ENCODE data around the gene ALDH16A1.
"Not testable (repeated sequence)": the region's sequence is repeated elsewhere in the genome, so short reads cannot be mapped to it uniquely, and the experiment has no call there.

ALDH16A1 gene

DNA sequence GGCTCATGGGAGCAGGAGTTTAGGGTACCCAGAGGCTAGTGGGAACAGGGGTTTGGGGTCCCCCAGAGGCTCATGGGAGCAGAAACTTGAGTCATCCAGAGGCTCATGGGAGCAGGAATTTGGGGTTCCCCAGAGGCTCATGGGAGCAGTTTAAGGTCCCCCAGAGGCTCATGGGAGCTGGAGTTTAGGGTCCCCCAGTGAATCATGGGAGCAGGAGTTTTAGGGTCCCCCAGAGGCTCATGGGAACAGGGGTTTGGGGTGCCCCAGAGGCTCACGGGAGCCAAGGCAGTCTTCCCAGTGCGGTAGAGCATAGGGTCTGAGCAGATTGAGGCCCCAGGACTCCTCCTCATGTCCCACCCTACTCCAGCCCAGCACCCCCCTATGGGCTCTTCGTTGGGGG, 12.3 kb downstream of the ALDH16A1 start:
- DNase-seq (ENCODE audit: low spot score) = no peak

DNA sequence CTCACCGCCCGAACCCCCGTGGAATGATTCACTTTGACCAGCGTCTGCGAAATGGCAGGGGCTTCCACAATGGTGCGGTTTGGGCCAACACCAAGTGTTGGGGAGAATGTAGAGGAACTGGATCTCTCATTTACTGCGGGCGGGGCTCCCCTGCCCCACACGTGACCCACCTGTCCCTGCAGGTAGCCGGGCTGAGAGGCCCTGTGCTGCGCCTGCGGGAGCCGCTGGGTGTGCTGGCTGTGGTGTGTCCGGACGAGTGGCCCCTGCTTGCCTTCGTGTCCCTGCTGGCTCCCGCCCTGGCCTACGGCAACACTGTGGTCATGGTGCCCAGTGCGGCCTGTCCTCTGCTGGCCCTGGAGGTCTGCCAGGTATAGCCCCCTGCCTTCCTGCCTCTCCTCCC, 15.2 kb downstream of the ALDH16A1 start:
- no peak for DNase-seq (ENCODE audit: low spot score)

DNA sequence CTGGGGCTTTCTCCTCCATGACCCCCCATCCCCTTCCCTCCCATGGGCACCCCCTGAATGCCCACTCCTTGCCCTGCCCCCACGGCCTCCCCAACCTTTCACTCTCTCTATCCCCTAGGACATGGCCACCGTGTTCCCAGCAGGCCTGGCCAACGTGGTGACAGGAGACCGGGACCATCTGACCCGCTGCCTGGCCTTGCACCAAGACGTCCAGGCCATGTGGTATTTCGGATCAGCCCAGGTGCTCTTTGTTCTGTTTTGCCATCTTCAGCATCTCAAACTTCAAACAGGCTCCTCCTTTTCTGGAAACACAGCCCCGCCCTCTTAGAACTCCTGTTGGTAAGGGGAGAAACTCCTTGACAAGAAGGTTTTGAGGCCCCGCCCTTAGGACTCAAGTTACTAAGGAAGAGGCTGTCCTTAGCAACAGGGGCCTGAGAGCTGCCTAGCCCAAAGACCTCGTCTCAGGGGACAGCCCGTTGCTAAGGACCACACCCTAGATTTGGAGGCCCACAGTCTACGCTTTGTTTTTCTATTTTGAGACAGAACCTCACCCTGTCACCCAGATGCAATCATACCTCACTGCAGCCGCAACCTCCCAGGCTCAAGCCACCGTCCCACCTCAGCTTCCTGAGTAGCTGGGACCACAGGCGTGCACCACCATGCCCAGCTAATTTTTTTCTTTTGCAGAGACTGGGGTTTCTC, 15.9 kb downstream of the ALDH16A1 start:
- peak; percentile 99 for DNase-seq (ENCODE audit: low spot score)

DNA sequence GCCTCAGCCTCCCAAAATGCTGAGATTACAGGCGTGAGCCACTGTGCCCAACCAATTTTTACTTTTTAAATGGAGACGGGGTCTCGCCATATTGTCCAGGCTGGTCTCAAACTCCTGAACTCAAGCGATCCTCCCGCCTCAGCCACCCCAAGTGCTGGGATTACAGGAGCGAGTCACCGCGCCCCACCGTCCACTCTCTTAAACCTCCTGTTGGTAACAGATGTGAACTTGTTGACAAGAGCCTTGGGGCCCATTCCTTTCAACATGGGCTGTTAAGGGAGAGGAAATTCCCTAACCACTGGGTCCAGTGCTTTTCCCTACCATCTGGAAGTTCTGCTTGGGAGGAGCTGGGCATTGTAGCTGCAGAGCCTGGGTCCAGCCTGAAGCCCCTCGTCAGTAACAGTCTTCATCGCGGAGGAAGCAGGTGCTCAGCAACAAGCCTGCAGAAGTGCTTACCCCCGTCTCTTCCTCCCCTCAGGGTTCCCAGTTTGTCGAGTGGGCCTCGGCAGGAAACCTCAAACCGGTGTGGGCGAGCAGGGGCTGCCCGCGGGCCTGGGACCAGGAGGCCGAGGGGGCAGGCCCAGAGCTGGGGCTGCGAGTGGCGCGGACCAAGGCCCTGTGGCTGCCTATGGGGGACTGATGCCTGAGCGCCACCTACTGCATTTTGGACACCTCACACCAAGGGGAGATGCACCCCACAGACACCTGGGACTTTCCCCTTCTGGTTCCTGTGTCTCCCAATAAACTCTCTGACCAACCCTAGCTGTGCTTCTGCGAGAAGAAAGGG, 17.0 kb downstream of the ALDH16A1 start:
- DNase-seq (ENCODE audit: low spot score) = peak; percentile 94

DNA sequence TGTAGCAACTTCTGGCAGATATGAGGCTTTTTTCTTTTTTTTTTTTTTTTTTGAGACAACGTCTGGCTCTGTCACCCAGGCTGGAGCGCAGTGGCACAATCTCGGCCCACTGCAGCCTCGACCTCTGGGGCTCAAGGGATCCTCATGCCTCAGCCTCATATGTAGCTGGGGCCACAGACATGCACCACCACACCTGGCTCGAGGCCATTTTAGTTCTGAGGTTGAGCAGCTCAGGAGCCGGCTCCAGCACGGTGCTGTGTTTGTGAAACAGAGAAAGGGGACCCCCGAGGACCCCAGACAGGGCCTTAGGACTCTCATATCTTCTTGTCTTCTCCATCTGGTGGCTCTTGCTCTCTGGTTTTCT, 17.6 kb downstream of the ALDH16A1 start:
- DNase-seq (ENCODE audit: low spot score) = no peak

DNA sequence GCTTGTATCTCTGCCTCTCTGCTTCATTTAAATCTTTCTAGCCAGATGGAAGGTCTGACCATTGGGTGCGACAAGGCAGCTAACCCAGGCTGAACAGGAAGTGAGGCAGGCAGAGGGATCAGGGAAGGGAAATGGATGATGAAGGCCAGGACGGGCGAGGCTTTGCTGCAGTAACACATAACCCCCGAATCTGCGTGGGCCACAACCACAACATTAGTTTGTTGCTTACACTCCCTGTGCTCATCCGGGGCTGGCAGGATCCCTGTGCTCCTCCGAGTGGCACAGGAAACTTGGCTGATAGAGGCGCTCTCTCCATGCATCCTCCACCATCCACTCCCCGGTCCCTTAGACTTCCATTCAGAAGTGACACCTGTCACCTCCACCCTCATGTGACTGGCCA, 19.9 kb downstream of the ALDH16A1 start:
- DNase-seq (ENCODE audit: low spot score) = no peak

DNA sequence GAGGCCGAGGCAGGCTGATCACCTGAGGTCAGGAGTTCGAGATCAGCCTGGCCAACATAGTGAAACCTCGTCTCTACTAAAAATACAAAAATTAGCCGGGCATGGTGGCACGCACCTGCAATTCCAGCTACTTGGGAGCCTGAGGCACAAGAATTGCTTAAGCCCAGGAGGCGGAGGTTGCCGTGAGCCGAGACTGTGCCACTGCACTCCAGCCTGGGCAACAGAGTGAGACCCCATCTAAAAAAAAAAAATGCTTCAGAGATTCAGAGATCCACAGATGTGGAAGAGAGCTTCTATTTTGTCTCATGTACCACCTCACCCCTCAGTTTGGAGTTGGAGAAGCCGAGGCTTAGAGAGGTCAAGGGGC, 20.5 kb downstream of the ALDH16A1 start:
- DNase-seq (ENCODE audit: low spot score) = not testable (repeated sequence)

DNA sequence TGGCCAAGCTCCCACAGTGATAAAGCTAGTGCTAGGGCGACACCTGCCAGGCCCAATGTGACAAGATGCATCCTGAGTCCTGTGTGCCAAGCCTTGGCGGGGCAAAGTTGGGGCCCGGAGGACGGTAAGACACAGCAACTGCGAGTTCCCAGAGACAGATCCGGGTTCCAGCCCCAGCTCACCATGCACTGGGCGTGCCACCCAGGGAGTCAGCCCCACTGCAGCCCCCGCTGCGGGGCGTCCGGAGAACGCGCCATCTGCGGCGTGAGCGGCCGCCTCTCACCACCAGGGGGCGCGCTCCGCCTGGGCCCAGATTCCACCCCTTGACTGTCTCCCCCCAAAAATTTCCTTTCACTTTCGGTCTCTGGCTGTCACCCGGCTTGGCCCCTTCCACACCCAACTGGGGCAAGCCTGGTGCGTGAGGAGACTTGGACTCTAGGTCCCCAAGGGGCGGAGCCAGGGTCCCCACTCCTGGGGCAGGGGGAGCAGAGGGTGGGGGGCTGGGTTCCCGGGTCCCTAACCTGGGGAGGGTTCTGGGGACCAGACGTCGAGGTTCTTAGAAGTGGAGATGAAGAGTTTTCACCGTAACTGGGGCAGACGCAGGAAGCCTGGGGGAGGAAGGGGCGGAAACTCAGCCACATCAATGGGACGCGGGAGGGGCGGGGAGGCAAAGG, 21.0 kb downstream of the ALDH16A1 start, which contains the start of gene FLT3LG:
TSS of gene FLT3LG (plus strand) at position 348 of the 674 bp plus-strand sequence. CDS start 425 bp downstream, outside the sequence.
- DNase-seq (ENCODE audit: low spot score) = peak; percentile 99

DNA sequence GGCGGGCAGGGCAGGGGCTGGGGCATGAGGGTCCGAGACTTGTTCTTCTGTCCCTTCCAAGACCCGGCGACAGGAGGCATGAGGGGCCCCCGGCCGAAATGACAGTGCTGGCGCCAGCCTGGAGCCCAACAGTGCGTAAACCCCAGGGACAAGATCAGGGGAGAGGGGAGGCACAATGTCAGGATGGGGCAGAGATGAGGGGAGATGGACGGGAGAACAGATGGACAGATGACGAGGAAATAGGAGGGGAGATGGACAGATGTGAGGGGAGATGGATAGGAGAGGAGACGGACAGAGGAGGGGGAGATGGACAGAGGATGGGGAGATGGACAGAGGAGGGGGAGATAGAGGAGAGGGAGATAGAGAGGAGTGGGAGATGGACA, 21.5 kb downstream of the ALDH16A1 start:
- no peak for DNase-seq (ENCODE audit: low spot score)

DNA sequence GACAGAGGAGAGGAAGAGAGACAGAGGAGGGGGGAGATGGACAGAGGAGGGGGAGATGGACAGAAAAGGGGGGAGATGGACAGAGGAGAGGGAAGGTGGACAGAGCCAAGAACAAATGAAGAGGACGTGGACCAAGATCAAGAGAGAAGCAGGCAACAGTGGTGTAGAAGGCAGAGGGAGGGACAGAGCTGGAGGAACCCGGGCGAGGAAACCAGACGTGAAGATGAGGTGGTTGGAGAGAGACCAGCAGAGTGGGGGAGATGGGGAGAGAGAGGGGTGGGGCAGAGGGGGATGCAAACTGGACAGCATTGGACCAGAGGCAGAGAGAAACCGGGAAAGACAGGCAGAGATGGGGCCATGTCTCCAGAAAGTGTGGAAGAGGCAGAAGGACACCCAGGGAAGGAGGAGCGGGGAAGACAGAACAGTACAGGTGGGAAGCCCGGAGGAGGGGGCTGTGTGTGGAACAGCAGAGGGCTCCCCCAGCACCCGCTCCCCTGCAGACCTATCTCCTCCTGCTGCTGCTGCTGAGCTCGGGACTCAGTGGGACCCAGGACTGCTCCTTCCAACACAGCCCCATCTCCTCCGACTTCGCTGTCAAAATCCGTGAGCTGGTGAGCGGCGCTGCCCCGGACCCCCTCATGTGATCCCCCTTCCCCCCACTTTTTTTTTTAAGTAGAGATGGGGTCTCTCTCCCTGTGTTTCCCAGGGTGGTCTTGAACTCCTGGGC, 22.3 kb downstream of the ALDH16A1 start:
- DNase-seq (ENCODE audit: low spot score) = no peak

DNA sequence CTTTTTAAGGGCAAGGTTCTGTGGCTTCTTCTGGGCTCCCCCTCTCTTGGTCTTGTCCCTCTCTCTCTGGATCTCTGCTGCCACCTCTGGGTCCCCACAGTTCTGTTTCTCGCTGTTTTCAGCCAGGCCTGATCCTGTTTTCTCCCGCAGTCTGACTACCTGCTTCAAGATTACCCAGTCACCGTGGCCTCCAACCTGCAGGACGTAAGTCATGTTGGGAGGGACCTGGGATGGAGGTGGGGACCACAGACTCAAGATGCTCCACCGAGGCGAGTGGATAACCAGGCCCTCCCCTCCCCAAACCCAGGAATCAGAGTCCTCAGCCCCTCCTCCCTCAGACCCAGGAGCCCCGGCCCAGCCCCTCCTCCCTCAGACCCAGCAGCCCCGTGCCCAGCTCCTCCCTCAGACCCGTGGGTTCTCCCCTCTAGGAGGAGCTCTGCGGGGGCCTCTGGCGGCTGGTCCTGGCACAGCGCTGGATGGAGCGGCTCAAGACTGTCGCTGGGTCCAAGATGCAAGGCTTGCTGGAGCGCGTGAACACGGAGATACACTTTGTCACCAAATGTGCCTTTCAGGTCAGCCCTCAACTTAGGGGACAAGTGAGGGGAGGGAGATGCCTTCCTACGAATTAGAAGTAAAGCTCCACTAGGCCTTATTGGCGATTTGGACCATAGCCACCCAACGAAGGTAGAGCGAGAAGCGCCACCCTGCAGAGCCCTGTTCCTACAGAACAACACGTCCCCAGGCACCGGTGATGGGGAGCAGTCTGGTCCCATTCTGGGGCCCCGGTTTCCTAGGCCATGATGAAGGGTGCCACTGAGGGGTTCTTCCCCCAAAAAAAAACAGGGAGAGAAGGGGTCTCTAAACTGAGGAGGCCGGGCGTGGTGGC, 23.2 kb downstream of the ALDH16A1 start:
- peak; percentile 73 for DNase-seq (ENCODE audit: low spot score)

DNA sequence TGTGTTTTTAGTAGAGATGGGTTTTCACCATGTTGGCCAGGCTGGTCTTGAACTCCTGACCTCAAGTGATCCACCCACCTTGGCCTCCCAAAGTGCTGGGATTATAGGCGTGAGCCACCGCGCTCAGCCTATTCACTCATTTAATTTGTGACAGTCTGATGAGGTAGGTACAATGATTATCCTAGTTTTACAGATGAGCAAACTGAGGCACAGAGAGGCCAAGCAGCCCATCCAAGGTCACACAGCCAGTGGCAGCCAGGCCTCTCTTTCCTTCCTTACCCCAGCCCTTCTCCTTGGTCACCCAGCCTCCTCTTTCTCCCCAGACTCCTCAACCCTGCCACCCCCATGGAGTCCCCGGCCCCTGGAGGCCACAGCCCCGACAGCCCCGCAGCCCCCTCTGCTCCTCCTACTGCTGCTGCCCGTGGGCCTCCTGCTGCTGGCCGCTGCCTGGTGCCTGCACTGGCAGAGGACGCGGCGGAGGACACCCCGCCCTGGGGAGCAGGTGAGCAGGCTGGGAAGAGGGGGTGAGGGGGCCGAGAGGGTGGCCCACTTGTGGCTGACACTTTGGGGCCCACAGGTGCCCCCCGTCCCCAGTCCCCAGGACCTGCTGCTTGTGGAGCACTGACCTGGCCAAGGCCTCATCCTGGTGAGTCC, 27.1 kb downstream of the ALDH16A1 start:
- DNase-seq (ENCODE audit: low spot score) = no peak

DNA sequence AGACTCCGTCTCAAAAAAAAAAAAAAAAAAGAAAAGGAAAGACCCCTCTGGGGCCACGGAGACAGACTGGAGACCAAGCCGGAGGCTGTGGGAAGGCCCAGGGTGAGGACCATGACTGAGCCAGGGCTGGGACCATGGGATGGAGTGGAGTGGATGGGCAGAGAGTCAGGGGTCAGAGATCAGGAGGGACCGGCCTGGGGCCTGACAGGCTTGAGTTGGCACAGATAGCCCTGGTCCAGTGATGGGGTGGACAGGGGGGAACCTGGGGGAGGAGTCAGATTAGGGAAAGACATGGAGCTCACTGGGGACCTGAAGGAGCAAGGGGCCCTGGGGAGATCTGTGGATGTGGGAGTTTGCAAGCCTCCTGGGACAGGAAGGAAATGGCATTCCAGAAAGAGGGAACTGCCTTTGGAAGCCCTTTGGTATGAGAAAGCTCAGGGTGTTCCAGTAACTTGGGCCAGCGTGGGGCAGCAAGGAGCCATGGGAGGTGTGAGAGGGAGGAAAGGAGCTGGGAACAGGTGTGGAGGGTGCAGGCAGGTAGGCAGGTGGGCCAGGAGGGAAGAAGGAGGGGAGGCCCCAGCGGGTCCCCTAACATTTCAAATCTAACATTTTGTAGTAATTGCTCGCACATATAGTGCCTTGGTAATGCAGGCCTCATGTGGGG, 28.1 kb downstream of the ALDH16A1 start:
- no peak for DNase-seq (ENCODE audit: low spot score)

DNA sequence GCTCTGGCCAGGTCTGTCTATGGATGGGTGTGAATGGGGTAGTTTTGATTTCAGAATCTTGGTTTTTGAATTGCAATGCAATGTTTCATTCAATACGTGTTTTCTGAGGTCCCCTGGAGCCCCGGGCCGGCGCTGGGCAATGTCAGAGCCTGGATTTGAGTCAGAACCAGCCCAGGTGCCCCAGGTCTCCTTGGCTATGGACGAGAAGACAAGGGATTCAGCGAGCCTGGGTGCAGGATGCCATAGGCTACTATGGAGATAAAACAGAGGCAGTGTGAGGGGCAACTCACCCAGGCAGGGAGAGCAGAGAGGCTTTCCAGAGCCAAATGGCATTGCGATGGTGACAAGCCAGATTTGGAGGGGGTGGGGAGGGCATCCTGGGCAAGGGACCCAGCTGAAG, 33.2 kb downstream of the ALDH16A1 start:
- no peak for DNase-seq (ENCODE audit: low spot score)

DNA sequence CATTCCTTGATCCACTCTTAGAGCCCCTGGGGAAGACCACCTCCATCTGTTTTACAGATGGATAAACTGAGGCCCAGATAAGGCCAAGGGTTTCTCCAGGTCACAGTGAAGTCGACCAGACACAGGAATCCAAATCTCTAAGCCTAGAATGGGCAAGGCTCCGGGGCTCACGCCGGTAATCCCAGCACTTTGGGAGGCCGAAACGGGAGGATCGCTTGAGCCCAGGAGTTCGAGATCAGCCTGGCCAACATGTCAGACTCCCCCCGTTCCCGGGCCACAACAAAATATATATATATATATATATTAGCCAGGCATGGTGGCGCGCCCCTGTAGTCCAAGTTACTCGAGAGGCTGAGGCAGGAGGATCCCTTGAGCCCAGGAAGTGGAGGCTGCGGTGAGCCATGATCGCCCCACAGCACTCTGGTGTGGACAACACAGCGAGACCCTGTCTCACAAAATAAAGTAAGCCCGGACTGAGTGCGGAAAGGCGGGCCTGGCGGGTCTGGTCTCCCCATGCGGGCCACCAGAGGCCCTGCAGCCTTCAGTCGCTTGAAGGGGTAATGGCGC, 33.8 kb downstream of the ALDH16A1 start:
- no peak for DNase-seq (ENCODE audit: low spot score)

DNA sequence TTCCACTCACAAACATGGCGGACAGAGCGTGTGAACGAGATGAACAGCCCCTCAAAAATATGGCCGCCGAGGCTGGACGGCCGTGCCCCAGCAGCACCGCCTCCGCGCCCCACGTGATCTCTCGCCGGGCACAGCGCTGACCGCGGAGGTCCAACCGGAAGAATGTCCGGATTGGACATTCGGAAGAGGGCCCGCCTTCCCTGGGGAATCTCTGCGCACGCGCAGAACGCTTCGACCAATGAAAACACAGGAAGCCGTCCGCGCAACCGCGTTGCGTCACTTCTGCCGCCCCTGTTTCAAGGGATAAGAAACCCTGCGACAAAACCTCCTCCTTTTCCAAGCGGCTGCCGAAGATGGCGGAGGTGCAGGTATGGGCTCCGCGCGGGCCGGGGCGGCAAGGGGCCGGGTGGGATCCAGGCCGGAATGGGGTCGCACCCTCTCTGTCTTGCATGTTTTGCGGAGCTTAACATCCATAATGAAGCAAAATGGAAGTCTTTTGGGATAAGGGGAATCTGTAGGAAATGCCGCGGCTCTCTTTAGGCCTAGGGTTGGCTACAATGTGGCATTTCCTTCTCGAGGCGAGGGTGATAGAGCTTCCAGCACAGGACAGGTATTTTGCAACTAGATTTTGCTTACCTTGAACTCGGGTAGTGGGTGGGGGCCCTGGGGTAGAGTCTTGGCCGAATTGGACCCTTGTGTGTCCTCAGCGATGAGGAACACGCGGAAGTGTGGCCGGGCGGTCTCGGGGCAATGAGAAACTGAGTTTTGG, 34.4 kb downstream of the ALDH16A1 start, which contains the start of gene RPL13A:
TSS of gene RPL13A (plus strand) at position 332 of the 769 bp plus-strand sequence. CDS start at position 354, 22 bp downstream.
- DNase-seq (ENCODE audit: low spot score) = peak; percentile 100

DNA sequence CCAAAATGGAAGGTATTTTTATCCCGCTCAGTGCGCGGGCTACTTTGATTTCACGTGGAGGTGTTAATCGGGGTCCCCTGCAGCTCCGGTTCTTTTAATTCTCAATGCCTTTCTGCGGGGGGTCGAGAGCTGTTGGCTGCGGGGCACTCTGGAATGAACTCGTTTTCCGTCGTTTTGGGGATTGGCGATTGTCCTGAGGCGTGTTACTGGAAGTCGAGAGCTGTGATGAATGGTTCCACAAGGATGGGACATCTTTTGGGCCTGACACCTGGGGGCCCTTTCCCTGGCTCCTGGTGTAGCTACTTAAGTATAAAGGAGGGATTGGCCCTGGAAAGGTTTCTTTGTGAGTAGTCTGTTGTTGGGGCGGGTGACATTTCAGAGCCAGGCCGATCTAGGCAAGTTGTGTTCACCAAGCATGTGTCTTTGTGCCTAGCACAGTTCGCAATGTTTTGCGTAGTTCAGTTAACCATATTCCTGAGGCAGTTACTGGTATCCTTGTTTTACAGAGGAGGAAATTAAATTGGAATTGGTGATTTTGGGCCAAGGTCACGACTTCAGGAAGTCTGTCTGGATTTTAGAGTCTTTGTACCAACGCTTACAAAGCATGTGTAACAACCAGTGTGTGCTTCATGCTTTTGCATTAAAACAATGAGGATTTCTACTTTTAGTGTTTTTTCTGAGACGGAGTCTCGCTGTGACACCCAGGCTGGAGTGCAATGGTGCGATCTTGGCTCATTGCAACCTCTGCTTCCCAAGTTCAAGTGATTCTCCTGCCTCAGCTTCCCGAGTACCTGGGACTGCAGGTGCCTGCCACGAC, 35.2 kb downstream of the ALDH16A1 start:
- no peak for DNase-seq (ENCODE audit: low spot score)

Measured in CD4-positive, alpha-beta T cell treated with Interleukin-15 for 4 hours (primary cell).